HCT116 (cell line): ENCODE measurements around the gene THBS3. TPM values are rescaled to one million over a fixed set of nuclear protein-coding genes. Genes with fewer than 3 reads are reported as not detected.
A peak's percentile ranks its signal among the peaks of the same experiment; 100 is the strongest.

Experiments used
- ATAC-seq: fragments of 200-7000 bp; cut with Tn5 transposase; 2 replicates; pipeline ENCODE4 v1.9.1; 2020; ENCODE audit warnings: mild to moderate bottlenecking, moderate library complexity
- BruUV-seq: library from RNA; stranded (reverse); fragments of 400-500 nt; replicated peaks from 2 replicates; lab custom pipeline; 2021; lab: Mats Ljungman, UMichigan
- CTCF ChIA-PET: fragments of 300-600 bp; sonication (Branson Sonifier 250); formaldehyde crosslinking; loops from one replicate; lab custom pipeline; 2021; ENCODE audit warnings: antibody characterized with exemption; lab: Charles Lee
- POLR2A ChIA-PET: fragments of 300-600, 350-600 bp; sonication (Branson Sonifier 250); formaldehyde crosslinking; loops from one replicate; lab custom pipeline; 2021; ENCODE audit warnings: antibody characterized with exemption; lab: Charles Lee
- RAD21 ChIA-PET, 2 experiments: fragments of 300-600 bp; sonication (Branson Sonifier 250); formaldehyde crosslinking; loops; one replicate each; lab custom pipeline; 2023; ENCODE audit warnings: low total read pairs in 2 of 2; ENCODE audit not compliant: uncharacterized antibody in 2 of 2, unreplicated experiment in 2 of 2, low non-redundant PET in 1 of 2; lab: Charles Lee
- DNase-seq: peaks from one replicate; pipeline ENCODE4 v3.0.0-alpha.2; 2010; ENCODE audit warnings: low read depth, low spot score
- H2AFZ ChIP-seq: fragments of 200-600 bp; shearing (Covaris generic), sonication (generic); 2 replicates; pipeline ENCODE4 v1.6.1; 2017; ENCODE audit warnings: low read depth, mixed run types, mixed read lengths, antibody characterized with exemption, low read length; ENCODE audit not compliant: poor library complexity, severe bottlenecking
- H3K27ac ChIP-seq: 2 replicates; pipeline ENCODE4 v1.5.1; 2012; ENCODE audit warnings: low read depth, low read length
- H3K27me3 ChIP-seq: fragments of 200-600 bp; sonication (generic); 2 replicates; pipeline ENCODE4 v1.6.1; 2016; ENCODE audit warnings: mixed run types, low read length, mixed read lengths; ENCODE audit not compliant: insufficient read depth
- H3K36me3 ChIP-seq, 2 experiments: fragments of 200-500 bp in 1 of 2; fragments of 200-600 bp in 1 of 2; sonication (Bioruptor generic) in 1 of 2; sonication (generic) in 1 of 2; 2 replicates each; pipeline versions ENCODE4 v1.5.1 to v1.6.1; 2014 to 2016; ENCODE audit warnings: low read length in 2 of 2, inconsistent platforms in 1 of 2, mixed read lengths in 1 of 2, mixed run types in 1 of 2; ENCODE audit not compliant: insufficient read depth in 2 of 2, control insufficient read depth in 1 of 2
- H3K4me1 ChIP-seq, 2 experiments: fragments of 200-600 bp in 1 of 2; sonication (generic) in 1 of 2; 2 replicates each; pipeline versions ENCODE4 v1.5.1 to v1.6.1; 2012 to 2017; ENCODE audit warnings: low read length in 2 of 2, inconsistent platforms in 1 of 2, mild to moderate bottlenecking in 1 of 2, mixed read lengths in 1 of 2, mixed run types in 1 of 2, moderate library complexity in 1 of 2; ENCODE audit not compliant: insufficient read depth in 2 of 2, control insufficient read depth in 1 of 2
- H3K4me2 ChIP-seq: fragments of 200-600 bp; sonication (generic); 2 replicates; pipeline ENCODE4 v1.6.1; 2017; ENCODE audit warnings: mixed run types, low read length, mixed read lengths
- H3K4me3 ChIP-seq, 2 experiments: fragments of 200-600 bp in 1 of 2; sonication (generic) in 1 of 2; replicated peaks in 1 of 2; 2 replicates each; pipeline ENCODE4 v1.5.1; 2011 to 2016; ENCODE audit warnings: low read length in 2 of 2, control low read depth in 1 of 2, low read depth in 1 of 2, mild to moderate bottlenecking in 1 of 2, mixed read lengths in 1 of 2, mixed run types in 1 of 2
- H3K79me2 ChIP-seq: fragments of 200-600 bp; sonication (generic); 2 replicates; pipeline ENCODE4 v1.6.1; 2017; ENCODE audit warnings: mild to moderate bottlenecking, mixed run types, low read length, moderate library complexity, mixed read lengths; ENCODE audit not compliant: insufficient read depth
- H3K9ac ChIP-seq: fragments of 200-600 bp; sonication (generic); 2 replicates; pipeline ENCODE4 v1.6.1; 2016; ENCODE audit warnings: low read length, mixed read lengths
- H3K9me2 ChIP-seq: fragments of 200-600 bp; sonication (generic), shearing (Covaris generic); 2 replicates; pipeline ENCODE4 v1.6.1; 2017; ENCODE audit warnings: mixed run types, mild to moderate bottlenecking, moderate library complexity; ENCODE audit not compliant: insufficient read depth
- H3K9me3 ChIP-seq, 2 experiments: fragments of 200-500 bp in 1 of 2; fragments of 200-600 bp in 1 of 2; sonication (Bioruptor generic) in 1 of 2; sonication (generic) in 1 of 2; 2 replicates each; pipeline ENCODE4 v1.6.1; 2014 to 2017; ENCODE audit warnings: low read length in 2 of 2, mixed read lengths in 2 of 2, inconsistent platforms in 1 of 2, low read depth in 1 of 2, mild to moderate bottlenecking in 1 of 2, mixed run types in 1 of 2, moderate library complexity in 1 of 2; ENCODE audit not compliant: control insufficient read depth in 1 of 2, insufficient read depth in 1 of 2
- H4K20me1 ChIP-seq: fragments of 200-600 bp; sonication (generic), shearing (Covaris generic); 2 replicates; pipeline ENCODE4 v1.6.1; 2017; ENCODE audit warnings: mixed run types, mild to moderate bottlenecking, moderate library complexity; ENCODE audit not compliant: insufficient read depth
- CBX3 ChIP-seq: IDR thresholded peaks from 2 replicates; pipeline ENCODE4 v1.6.1; 2012; ENCODE audit warnings: low read depth
- CEBPB ChIP-seq: IDR thresholded peaks from 2 replicates; pipeline ENCODE4 v1.6.1; 2012; ENCODE audit warnings: low read depth
- CTCF ChIP-seq, 3 experiments: fragments of 200-600 bp in 1 of 3; sonication (generic) in 1 of 3; IDR thresholded peaks in 2 of 3; conservative IDR thresholded peaks in 1 of 3; 2 replicates each; pipeline ENCODE4 v1.5.1; 2012 to 2017; ENCODE audit warnings: low read depth in 2 of 3, low read length in 2 of 3, antibody characterized with exemption in 1 of 3, borderline replicate concordance in 1 of 3, control low read depth in 1 of 3, mild to moderate bottlenecking in 1 of 3, mixed read lengths in 1 of 3, mixed run types in 1 of 3, moderate library complexity in 1 of 3; ENCODE audit not compliant: insufficient read depth in 1 of 3
- EGR1 ChIP-seq: IDR thresholded peaks from 2 replicates; pipeline ENCODE4 v1.6.1; 2012; ENCODE audit warnings: low read depth
- EZH2 ChIP-seq: fragments of 200-600 bp; sonication (generic); IDR thresholded peaks from 2 replicates; pipeline ENCODE4 v1.6.1; 2017; ENCODE audit warnings: antibody characterized with exemption, mixed run types
- EZH2phosphoT487 ChIP-seq: fragments of 200-600 bp; IDR thresholded peaks from 2 replicates; pipeline ENCODE4 v1.6.1; 2018; ENCODE audit warnings: antibody characterized with exemption, borderline replicate concordance
- JUND ChIP-seq: IDR thresholded peaks from 2 replicates; pipeline ENCODE4 v1.6.1; 2012
- SIN3A ChIP-seq: IDR thresholded peaks from 2 replicates; pipeline ENCODE4 v1.6.1; 2012; ENCODE audit warnings: low read depth
- SP1 ChIP-seq: IDR thresholded peaks from 2 replicates; pipeline ENCODE4 v1.6.1; 2012; ENCODE audit warnings: low read depth
- SRF ChIP-seq: IDR thresholded peaks from 2 replicates; pipeline ENCODE4 v1.6.1; 2012; ENCODE audit warnings: low read depth
- YY1 ChIP-seq: IDR thresholded peaks from 2 replicates; pipeline ENCODE4 v1.6.1; 2011; ENCODE audit warnings: low read length, low read depth, moderate library complexity, mild to moderate bottlenecking; ENCODE audit not compliant: insufficient replicate concordance; ENCODE audit errors: extremely low read depth
- ZFX ChIP-seq: fragments of 450-650 bp; IDR thresholded peaks from 2 replicates; pipeline ENCODE4 v1.6.1; 2017
- intact Hi-C: fragments of 100-400 bp; cut with micrococcal nuclease; formaldehyde crosslinking; loops from 2 replicates; pipeline ENCODE4 v1.10.0; 2022
- total RNA-seq: library from RNA; stranded (reverse); gene quantifications from one replicate; pipeline ENCODE4 v1.2.1, GENCODE V29; 2021; ENCODE audit not compliant: unreplicated experiment
- TF ChIP-seq, protein P1 (sequence below): IDR thresholded peaks from 2 replicates; pipeline ENCODE4 v1.6.1; 2012
- TF ChIP-seq, protein P2 (sequence below): IDR thresholded peaks from 2 replicates; pipeline ENCODE4 v1.6.1; 2012

The THBS3 gene
- total RNA-seq, 1 experiment from 2014 or later, result 15.9 TPM

- peaks cover 16 to 46% of the 10 kb centered on the region in 2 experiments for H3K4me1 ChIP-seq
- peak overlapping the region; percentile 69 for H3K4me2 ChIP-seq
- H3K36me3 ChIP-seq, result no peaks in the 10 kb centered on the region
- ATAC-seq (no peak), DNase-seq (no peak)
- no TSS peak for BruUV-seq
- H3K9me3 ChIP-seq, result no peaks in the 10 kb centered on the region
- intact Hi-C loops, result loop anchor here (5.0 kb wide), 1 partner anchor 35 kb away; the partner anchor contains the start of genes MTX1 and THBS3
- no peaks in the 10 kb centered on the region for H3K27me3 ChIP-seq
- no peaks in the 10 kb centered on the region for H4K20me1 ChIP-seq
- 0 out of 2 replicates have a peak, but pooled peaks have one; percentile 8 for TF ChIP-seq JUND
- peak; percentile 64; the same call in 1 of the 2 replicates for TF ChIP-seq CBX3
- no peak for TF ChIP-seq YY1
- TF ChIP-seq, protein P1, sequence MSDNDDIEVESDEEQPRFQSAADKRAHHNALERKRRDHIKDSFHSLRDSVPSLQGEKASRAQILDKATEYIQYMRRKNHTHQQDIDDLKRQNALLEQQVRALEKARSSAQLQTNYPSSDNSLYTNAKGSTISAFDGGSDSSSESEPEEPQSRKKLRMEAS, result 0 out of 2 replicates have a peak, but pooled peaks have one; percentile 25
- RAD21 ChIA-PET, result no interaction called here
- H3K27ac ChIP-seq, result peak overlapping the region; percentile 43
- CTCF ChIA-PET, result interaction anchor here (1.3 to 1.4 kb wide), 2 partner anchors 35 to 69 kb away, joined by 4 to 5 read pairs; partner anchors contain the start of gene KRTCAP2
- POLR2A ChIA-PET, result interaction anchor here (1.2 to 1.8 kb wide), 3 partner anchors 15 to 66 kb away, joined by 3 to 4 read pairs (median 3); no protein-coding TSS in a partner anchor
- H3K4me3 ChIP-seq, result no peak overlapping the region
- H2AFZ ChIP-seq, result no peak overlapping the region
- peak overlapping the region; percentile 54; the same call in 1 of the 2 replicates for H3K9ac ChIP-seq
- no peaks in the 10 kb centered on the region for H3K9me2 ChIP-seq
- H3K79me2 ChIP-seq, result no peaks in the 10 kb centered on the region
Observed at GRCh38 chr1:155241841-155242264, 34.2 kb upstream of the THBS3 start.

DNA sequence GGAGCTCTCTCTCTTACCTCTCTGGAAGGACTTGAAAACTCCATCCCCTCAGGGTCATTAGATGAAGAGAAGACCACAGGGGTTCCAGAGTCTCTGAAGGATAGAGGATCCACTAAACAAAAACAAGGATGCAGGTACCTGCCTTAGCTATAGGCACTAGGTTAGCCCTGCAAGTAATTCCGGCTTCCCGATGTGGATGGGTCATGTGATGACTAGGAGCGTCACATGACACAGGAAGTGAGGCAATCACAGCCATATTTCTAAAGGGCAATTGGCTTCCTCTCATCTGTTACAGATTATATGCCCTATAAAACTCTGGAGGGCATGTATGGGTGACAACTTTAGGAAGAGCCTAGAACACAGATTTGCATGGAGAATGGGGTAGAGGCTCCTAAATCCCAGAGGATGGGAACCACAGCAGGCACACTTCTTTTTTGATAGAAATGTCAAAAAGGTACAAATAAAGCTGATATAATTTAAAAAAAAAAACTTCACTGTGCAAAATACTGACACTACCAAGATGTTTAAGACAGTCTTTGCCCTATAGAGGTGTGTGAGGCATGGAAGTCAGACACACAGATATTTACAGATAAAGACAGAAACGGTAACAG lies 33.5 kb upstream of the THBS3 start:
- Histone ChIP-seq H3K4me1 (peaks cover 16 to 46% of the 10 kb centered on the region in 2 experiments), H3K9ac (peak overlapping the region; percentile 54), H3K27me3 (no peaks in the 10 kb centered on the region), H3K4me3 (peak overlapping the region; percentile 51 to 58), H4K20me1 (no peaks in the 10 kb centered on the region), H3K4me2 (peak overlapping the region; percentile 69), H3K9me3 (no peaks in the 10 kb centered on the region), H2AFZ (no peak overlapping the region), H3K27ac (peak overlapping the region; percentile 43), H3K9me2 (no peaks in the 10 kb centered on the region), H3K36me3 (no peaks in the 10 kb centered on the region), H3K79me2 (no peaks in the 10 kb centered on the region)
- CTCF ChIA-PET, result interaction anchor here (1.0 to 1.4 kb wide), 3 partner anchors 10 to 68 kb away, joined by 4 to 6 read pairs (median 5); partner anchors contain the start of gene KRTCAP2
- ATAC-seq (peak; percentile 33), DNase-seq (peak; percentile 67)
- intact Hi-C loops, result loop anchor here (5.0 kb wide), 1 partner anchor 34 kb away; the partner anchor contains the start of genes MTX1 and THBS3
- no TSS peak for BruUV-seq
- RAD21 ChIA-PET, result no interaction called here
- POLR2A ChIA-PET, result interaction anchor here (0.8 to 1.8 kb wide), 5 partner anchors 14 to 65 kb away, joined by 3 to 4 read pairs (median 3); no protein-coding TSS in a partner anchor
- TF ChIP-seq EZH2 (no peak), SRF (no peak), EGR1 (peak; percentile 55; the same call in 1 of the 2 replicates), CTCF (IDR thresholded peaks at IDR 0.05 in 2 of 3, conservative IDR thresholded peaks at IDR 0.05 in 1 of 3; ENCODE audit: borderline replicate concordance in 1 of 3, insufficient read depth in 1 of 3, low read depth in 2 of 3, low read length in 2 of 3) (no peak), YY1 (peak; percentile 99), CEBPB (no peak; the same call in 1 of the 2 replicates), EZH2phosphoT487 (no peak), CBX3 (0 out of 2 replicates have a peak, but pooled peaks have one; percentile 46), SIN3A (peak; percentile 97), SP1 (no peak; the same call in 1 of the 2 replicates), ZFX (no peak)
- TF ChIP-seq, protein P2, sequence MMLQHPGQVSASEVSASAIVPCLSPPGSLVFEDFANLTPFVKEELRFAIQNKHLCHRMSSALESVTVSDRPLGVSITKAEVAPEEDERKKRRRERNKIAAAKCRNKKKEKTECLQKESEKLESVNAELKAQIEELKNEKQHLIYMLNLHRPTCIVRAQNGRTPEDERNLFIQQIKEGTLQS, result no peak
